ENCODE data around the gene CIB2.

CIB2 gene

GRCh38 chr15:78077053-78077870 lies 54.0 kb downstream of the CIB2 start, which contains the start of gene TBC1D2B:
TSS of gene TBC1D2B (minus strand) at chr15:78077711. CDS start at chr15:78077652, 59 bp downstream.
- TF ChIP-seq POU6F1 (CRISPR knock-in tag; IDR thresholded peaks at IDR 0.05; ENCODE audit: borderline replicate concordance, low read depth) (no peak), ESRRG (CRISPR knock-in tag; IDR thresholded peaks at IDR 0.05) (no peak), GLIS3 (CRISPR knock-in tag; IDR thresholded peaks at IDR 0.05) (no peak), ISL1 (CRISPR knock-in tag; IDR thresholded peaks at IDR 0.05) (no peak), TCF4 (CRISPR knock-in tag; IDR thresholded peaks at IDR 0.05; ENCODE audit: borderline replicate concordance) (no peak), TOX (CRISPR knock-in tag; IDR thresholded peaks at IDR 0.05; ENCODE audit: borderline replicate concordance) (no peak), ZNF8 (CRISPR knock-in tag; IDR thresholded peaks at IDR 0.05) (no peak), ZC3H10 (CRISPR knock-in tag; IDR thresholded peaks at IDR 0.05) (no peak), OSR1 (CRISPR knock-in tag; IDR thresholded peaks at IDR 0.05) (no peak), ZFP30 (CRISPR knock-in tag; IDR thresholded peaks at IDR 0.05) (no peak), ZNF70 (CRISPR knock-in tag; IDR thresholded peaks at IDR 0.05) (no peak), ZNF565 (CRISPR knock-in tag; conservative IDR thresholded peaks at IDR 0.05; ENCODE audit: low read depth) (no peak), RARB (CRISPR knock-in tag; IDR thresholded peaks at IDR 0.05) (no peak), ARNTL (CRISPR knock-in tag; IDR thresholded peaks at IDR 0.05; ENCODE audit: borderline replicate concordance, low read depth) (no peak), PATZ1 (CRISPR knock-in tag; IDR thresholded peaks at IDR 0.05; ENCODE audit: borderline replicate concordance) (no peak), TSHZ2 (CRISPR knock-in tag; IDR thresholded peaks at IDR 0.05) (no peak)
- TF ChIP-seq, protein P1, sequence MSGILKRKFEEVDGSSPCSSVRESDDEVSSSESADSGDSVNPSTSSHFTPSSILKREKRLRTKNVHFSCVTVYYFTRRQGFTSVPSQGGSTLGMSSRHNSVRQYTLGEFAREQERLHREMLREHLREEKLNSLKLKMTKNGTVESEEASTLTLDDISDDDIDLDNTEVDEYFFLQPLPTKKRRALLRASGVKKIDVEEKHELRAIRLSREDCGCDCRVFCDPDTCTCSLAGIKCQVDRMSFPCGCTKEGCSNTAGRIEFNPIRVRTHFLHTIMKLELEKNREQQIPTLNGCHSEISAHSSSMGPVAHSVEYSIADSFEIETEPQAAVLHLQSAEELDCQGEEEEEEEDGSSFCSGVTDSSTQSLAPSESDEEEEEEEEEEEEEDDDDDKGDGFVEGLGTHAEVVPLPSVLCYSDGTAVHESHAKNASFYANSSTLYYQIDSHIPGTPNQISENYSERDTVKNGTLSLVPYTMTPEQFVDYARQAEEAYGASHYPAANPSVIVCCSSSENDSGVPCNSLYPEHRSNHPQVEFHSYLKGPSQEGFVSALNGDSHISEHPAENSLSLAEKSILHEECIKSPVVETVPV (CRISPR knock-in tag; IDR thresholded peaks at IDR 0.05): no peak
- ATAC-seq: peak; percentile 62

DNA sequence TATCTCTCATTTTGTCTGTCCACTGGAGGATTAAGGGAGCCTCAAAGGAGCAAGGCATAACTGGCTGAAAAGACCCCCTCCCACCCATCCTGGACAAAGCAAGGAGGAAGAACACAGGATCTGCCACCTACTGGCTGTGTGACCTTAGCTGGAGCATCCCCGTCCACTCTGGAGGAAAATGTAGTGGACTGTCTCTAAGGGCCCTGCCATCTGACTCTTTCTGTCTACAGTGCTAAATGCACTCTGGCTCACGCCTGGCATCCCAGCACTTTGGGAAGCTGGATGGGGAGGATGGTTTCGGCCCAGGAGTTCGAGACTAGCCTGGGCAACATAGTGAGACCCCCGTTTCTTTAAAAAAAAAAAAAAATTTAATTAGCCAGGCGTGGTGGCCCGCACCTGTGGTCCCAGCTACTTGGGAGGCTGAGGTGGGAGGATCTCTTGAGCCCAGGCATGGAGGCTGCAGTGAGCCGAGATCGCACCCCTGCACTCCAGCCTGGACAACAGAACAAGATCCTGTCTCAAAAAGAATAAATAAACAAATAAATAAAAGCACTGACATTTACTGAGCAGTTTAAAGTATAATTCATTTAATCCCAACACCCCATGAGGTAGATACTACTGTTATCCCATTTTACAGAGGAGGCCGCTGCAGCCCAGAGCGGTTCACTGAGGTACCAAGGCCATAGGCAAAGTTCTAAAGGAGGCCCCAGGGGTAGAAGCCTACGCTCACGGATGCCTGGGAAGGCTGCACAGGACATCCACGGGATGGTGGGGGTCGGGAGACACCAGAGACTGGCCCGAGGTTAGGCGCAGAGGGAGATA lies 54.8 kb downstream of the CIB2 start:
- ATAC-seq: peak; percentile 41
- no peak for TF ChIP-seq ZFP3 (CRISPR knock-in tag; IDR thresholded peaks at IDR 0.05)
- TF ChIP-seq SNAI2 (CRISPR knock-in tag; IDR thresholded peaks at IDR 0.05): no peak
- no peak for TF ChIP-seq ZFP30 (CRISPR knock-in tag; IDR thresholded peaks at IDR 0.05)
- TF ChIP-seq OSR1 (CRISPR knock-in tag; IDR thresholded peaks at IDR 0.05): no peak

- ATAC-seq: peak; percentile 87
- TF ChIP-seq ISL1 (CRISPR knock-in tag; IDR thresholded peaks at IDR 0.05) (no peak), ESRRG (CRISPR knock-in tag; IDR thresholded peaks at IDR 0.05) (no peak), RARB (CRISPR knock-in tag; IDR thresholded peaks at IDR 0.05) (no peak), TOX (CRISPR knock-in tag; IDR thresholded peaks at IDR 0.05; ENCODE audit: borderline replicate concordance) (no peak), ZNF565 (CRISPR knock-in tag; conservative IDR thresholded peaks at IDR 0.05; ENCODE audit: low read depth) (no peak)
These were observed 55.6 kb downstream of the CIB2 start for GRCh38 chr15:78075490-78076230.
